Omental fat pad (tissue), 4 donors: ENCODE results near the gene PROB1. TPM values are rescaled to one million over a fixed set of nuclear protein-coding genes. Genes with fewer than 3 reads are reported as not detected.

ENCODE experiments used
- ATAC-seq: fragments of 150-250 bp; one replicate; pipeline ENCODE4 v1.9.1; 2016; ENCODE audit warnings: mild to moderate bottlenecking, moderate library complexity; ENCODE audit not compliant: low FRiP score
- DNase-seq: peaks from one replicate; pipeline ENCODE4 v3.0.0-alpha.2; 2019; ENCODE audit warnings: low spot score
- total RNA-seq, 4 donors: library from RNA; depleted of rRNA; stranded (reverse); fragments of >200 nt; gene quantifications; one replicate each; pipeline ENCODE4 v1.1.0, GENCODE V29; 2016
- TF ChIP-seq, protein P1 (sequence below), 3 donors: fragments of 450-650 bp; IDR thresholded peaks; one replicate each; pipeline ENCODE4 v1.5.1; 2016 to 2017; ENCODE audit warnings: antibody characterized with exemption in 3 of 3, mild to moderate bottlenecking in 3 of 3, moderate library complexity in 2 of 3

The PROB1 gene
- total RNA-seq, 4 donors from 2014 or later, result 0.46 to 2.0 (median 1.2) TPM

DNA sequence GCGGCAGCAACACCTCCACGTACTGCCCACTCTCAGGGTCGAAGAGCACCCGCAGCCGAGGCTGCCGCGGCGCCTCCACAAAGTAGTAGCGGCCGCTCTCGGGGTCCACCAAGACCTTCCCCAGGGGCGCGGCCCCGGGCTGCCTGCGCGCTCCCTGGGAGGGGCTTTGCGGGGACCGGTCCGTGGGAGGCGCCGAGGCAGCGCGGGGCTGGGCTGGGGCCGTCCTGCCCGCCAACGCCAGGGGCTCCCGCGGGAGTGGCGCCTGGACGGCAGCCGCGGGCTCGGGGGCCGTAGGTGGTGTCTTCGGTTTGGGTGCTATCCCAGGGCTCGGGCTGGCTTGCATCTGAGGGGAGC, 2.6 kb downstream of the PROB1 start:
- TF ChIP-seq, protein P1, sequence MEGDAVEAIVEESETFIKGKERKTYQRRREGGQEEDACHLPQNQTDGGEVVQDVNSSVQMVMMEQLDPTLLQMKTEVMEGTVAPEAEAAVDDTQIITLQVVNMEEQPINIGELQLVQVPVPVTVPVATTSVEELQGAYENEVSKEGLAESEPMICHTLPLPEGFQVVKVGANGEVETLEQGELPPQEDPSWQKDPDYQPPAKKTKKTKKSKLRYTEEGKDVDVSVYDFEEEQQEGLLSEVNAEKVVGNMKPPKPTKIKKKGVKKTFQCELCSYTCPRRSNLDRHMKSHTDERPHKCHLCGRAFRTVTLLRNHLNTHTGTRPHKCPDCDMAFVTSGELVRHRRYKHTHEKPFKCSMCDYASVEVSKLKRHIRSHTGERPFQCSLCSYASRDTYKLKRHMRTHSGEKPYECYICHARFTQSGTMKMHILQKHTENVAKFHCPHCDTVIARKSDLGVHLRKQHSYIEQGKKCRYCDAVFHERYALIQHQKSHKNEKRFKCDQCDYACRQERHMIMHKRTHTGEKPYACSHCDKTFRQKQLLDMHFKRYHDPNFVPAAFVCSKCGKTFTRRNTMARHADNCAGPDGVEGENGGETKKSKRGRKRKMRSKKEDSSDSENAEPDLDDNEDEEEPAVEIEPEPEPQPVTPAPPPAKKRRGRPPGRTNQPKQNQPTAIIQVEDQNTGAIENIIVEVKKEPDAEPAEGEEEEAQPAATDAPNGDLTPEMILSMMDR (IDR thresholded peaks at IDR 0.05), result no peak
- DNase-seq, result no peak
- no peak for ATAC-seq

- TF ChIP-seq, protein P1 (IDR thresholded peaks at IDR 0.05), result no peak
- DNase-seq (no peak), ATAC-seq (no peak)
These were observed 3.2 kb downstream of the PROB1 start for GRCh38 chr5:139391570-139392323.

DNA sequence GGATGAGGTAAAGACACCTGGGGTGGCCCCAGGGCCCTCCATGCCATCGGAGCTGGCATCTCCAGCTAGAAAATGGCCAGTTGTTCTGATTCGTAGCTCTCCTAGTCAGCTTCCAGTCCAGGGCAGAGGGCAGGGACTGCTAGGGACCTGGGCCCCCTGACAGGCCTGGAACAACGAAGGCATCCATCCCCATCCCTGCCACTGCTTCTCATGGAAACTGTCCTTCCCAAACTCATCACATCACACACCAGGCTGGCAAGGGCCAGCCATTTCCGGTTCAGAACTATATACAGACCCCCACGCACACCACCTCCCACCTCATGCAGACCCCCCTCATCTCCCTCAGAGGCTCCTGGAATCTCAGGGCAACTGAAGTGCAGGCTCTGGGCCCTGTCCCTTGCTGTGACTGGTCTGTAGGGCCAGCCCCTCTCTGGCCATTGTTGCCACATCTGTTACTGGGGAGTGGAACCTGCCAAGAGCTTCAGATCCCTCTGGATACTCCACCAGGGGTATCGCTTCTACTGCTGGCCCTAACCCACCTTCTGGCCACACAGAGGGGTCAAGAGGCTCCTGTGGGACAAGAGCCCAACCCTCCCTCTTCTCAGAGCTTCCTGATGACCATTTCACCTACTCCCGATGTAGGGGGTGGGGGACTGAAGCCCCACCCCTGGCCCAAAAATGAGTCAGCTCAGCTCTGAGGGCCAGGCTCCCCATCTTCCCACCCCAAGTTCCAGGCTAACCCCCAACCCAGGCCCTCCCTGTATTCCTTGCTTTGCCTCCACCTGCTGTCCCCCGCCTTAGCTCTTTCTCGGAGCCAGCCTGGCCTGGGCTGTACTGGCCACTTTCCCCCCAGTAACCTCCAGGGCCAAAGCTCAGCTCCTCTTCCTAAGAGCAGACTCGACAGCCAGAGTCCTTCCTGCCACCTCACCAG, 4.0 kb downstream of the PROB1 start:
- ATAC-seq (no peak), DNase-seq (no peak)
- TF ChIP-seq, protein P1 (IDR thresholded peaks at IDR 0.05), result no peak

GRCh38 chr5:139389701-139390638, 4.9 kb downstream of the PROB1 start, which contains the start of gene MZB1:
TSS of gene MZB1 (minus strand) at chr5:139389913. CDS start at chr5:139389856, 57 bp downstream.
- TF ChIP-seq, protein P1 (IDR thresholded peaks at IDR 0.05), result no peak
- ATAC-seq (no peak), DNase-seq (no peak)

DNA sequence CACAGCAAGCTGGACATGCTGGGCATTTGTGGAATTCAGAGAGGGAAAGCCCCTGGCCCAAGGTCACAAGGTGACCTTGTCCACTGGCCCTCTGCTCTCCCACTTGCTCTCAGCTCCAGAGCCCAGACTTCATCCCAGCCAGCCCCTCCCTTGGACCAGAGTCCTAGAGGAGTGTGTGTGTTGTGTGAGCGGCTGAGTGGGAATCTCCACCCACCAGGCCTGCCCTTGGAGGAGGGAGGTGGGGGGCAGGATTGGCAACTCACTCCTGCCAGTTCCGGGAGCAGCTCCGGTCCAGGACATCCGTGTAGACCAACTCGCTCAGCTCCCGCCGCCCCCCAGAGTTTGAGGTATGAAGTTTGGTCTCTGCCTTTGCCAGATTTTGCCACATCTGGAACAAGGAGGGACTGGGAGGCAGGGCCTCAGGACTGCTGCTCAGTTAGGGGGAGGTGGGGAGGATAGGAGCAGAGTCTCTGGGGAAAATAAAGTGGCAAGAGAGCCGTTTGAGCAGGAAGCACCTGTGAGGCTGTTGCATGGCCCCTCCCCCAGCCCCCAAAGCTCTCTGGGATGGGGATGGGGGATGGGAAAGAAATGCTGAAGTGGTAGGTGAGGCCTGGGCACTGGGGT, 6.6 kb downstream of the PROB1 start:
- no peak for DNase-seq
- peak; percentile 16 for ATAC-seq

More for the DNA sequence above, 6.6 kb downstream of the PROB1 start:
- TF ChIP-seq, protein P1 (IDR thresholded peaks at IDR 0.05), result no peak
